HG03521 (cell line): ENCODE results near the gene SCN5A.

Experiments
- ATAC-seq: cut with Tn5 transposase; IDR thresholded peaks from one replicate; pipeline ENCODE4 v1.9.1; 2021; ENCODE audit warnings: mild to moderate bottlenecking, moderate library complexity; ENCODE audit not compliant: unreplicated experiment

Gene SCN5A

DNA sequence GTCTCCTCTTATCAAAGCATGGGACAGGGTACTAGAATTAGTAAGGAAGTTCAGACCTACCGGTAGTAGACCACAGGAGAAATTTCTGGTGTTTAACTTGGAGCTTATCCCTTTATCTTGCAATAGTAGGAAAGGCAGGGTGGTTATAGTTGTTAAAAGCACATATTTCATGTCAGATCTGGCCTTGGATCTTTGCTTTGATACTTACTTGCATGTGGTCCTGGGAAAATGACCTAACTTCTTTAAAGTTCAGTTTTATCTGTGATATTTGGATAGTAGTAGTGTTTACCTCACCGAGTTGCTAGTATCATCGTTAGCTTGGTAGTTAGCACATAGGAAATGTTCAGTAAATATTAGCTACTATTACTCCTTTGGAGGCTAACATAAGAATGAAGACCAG lies 137.9 kb downstream of the SCN5A start:
- no peak for ATAC-seq

DNA sequence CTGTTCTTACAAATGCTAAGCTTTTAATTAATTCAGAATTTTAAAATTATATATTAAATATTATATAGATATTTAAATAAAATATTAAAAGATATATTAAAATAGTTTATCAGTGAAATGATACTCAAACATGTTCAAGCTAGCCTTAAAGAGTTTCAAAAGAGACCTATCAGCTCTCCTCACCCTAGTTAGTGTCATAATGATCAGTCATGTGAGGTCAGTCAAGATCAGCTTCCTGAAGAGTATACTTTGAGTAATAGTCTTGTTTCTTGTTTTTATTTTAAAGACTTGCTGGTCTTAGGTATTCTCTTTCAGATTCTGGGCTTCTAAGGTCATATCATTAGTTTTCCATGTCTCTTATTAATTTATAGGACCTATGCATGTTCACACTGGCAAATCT lies 138.9 kb downstream of the SCN5A start:
- no peak for ATAC-seq

DNA sequence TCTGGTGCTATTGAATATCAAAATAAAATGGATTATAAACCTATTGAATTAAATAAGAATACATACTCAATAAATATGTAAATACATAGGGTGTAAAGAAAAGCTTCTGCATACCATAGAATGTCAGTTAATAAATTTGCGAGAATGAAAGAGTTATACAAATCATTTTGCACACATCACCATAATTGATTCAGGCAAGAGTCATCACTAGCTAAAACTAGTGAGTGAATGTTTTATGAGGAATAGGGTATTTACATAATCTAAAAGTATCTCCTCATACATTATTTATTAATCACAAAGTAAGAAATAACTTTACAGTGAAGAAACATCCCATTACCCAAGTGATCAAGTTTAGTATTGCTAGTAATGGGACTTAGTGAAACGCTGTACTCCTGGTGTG lies 139.8 kb downstream of the SCN5A start:
- no peak for ATAC-seq

DNA sequence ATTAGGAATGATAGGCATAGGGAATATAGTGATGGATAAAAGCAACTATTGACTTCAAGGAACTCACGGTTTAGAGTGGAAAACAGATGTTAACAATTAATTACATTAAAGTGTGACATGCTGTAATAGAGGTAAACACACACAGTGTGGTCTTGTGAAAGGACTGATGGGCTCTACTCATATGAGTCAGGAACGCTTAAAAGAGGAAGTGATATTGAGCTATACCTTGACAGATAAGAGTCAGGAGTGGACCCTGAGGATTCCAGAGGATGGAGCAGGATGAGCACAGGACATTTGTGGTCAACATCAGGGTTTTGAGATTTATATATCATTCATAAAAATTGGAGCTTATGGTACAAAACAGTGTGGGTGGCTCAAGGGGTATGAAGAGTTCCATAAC lies 142.4 kb downstream of the SCN5A start:
- ATAC-seq = peak; percentile 99

DNA sequence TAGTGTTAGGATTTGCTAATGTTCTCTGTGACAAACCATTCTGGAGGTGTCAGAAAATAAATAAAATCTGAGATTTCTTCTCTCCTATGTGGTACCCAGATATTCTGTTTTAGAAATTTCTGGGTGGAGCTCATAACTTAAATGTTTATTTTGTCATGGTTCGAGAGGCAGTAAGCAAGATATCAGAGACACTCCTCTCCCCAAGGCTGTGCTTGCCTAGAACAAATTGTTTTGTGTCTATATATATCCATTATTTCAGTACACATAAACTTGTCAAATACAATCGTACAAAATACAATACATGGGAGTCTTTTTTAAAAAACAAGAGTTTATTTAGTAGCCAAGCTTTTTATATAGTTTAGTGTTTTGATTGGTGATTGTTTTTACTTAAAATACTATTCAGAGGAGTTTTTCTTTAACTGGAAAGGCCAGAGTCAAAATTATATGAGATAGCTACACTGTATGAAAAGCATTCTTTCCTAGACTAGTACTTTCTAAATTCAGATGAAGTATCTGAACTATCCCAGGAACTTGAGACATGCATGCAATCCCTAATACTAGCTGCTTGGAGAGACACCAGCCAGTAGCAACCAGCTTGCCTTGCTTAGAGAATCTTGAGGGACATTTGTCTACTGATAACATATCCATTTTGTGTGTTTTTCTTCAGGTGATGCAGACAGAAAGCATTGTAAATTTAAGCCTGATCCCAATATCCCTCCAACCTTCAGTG lies 148.6 kb downstream of the SCN5A start:
- ATAC-seq = no peak
